ENCODE results near the gene PWWP2A. TPM values are rescaled to one million over a fixed set of nuclear protein-coding genes. Genes with fewer than 3 reads are reported as not detected.

The PWWP2A gene
- total and polyA plus RNA-seq, 2 donors (not counting 1 experiment from before 2014, with no cell fraction given): 10.4 to 17.0 TPM

DNA sequence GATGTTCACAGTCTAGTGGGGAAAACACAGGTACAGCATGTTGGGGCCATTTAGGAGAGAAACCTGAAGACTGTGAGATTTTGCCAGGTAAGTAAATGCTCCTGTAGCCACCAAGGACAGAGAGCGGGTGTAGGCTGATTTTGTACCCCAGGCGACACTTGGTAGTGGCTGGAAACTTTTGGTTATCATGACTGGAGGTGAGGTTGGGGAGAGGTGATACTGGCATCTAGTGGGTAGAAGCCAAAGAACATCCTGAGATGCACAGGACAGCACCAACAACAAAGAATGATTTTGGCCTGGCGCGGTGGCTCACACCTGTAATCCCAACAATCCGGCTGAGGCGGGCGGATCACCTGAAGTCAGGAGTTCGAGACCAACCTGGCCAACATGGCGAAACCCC is 38.8 kb upstream of the PWWP2A start:
- Histone ChIP-seq H3K9me3 (ENCODE audit: control insufficient read depth, insufficient read depth, low read depth, low read length) (no peaks in the 10 kb centered on the region), H3K4me3 (replicated peaks in 1 of 4; ENCODE audit: control extremely low read depth in 1 of 4, insufficient read depth in 1 of 4, low read depth in 3 of 4, low read length in 4 of 4) (no peak overlapping the region), H3K79me2 (ENCODE audit: control insufficient read depth, insufficient read depth, low read length) (no peaks in the 10 kb centered on the region), H3K27ac (ENCODE audit: insufficient read depth, low read length) (no peak overlapping the region), H3K4me2 (ENCODE audit: extremely low read depth, insufficient read depth, low read length) (no peak overlapping the region), H3K27me3 (ENCODE audit: control insufficient read depth, insufficient read depth, low read length) (no peaks in the 10 kb centered on the region), H4K20me1 (ENCODE audit: control insufficient read depth, extremely low read depth, insufficient read depth, low read length) (no peaks in the 10 kb centered on the region), H3K36me3 (ENCODE audit: control insufficient read depth, insufficient read depth, low read length) (no peaks in the 10 kb centered on the region), H3K4me1 (ENCODE audit: control insufficient read depth, extremely low read depth, insufficient read depth, low read length) (no peaks in the 10 kb centered on the region), H3K9ac (ENCODE audit: insufficient read depth, low read length) (no peak overlapping the region), H2AFZ (ENCODE audit: low read length) (no peak overlapping the region)
- no peak for DNase-seq (ENCODE audit: low read depth in 2 of 2)
- TF ChIP-seq, protein P1, sequence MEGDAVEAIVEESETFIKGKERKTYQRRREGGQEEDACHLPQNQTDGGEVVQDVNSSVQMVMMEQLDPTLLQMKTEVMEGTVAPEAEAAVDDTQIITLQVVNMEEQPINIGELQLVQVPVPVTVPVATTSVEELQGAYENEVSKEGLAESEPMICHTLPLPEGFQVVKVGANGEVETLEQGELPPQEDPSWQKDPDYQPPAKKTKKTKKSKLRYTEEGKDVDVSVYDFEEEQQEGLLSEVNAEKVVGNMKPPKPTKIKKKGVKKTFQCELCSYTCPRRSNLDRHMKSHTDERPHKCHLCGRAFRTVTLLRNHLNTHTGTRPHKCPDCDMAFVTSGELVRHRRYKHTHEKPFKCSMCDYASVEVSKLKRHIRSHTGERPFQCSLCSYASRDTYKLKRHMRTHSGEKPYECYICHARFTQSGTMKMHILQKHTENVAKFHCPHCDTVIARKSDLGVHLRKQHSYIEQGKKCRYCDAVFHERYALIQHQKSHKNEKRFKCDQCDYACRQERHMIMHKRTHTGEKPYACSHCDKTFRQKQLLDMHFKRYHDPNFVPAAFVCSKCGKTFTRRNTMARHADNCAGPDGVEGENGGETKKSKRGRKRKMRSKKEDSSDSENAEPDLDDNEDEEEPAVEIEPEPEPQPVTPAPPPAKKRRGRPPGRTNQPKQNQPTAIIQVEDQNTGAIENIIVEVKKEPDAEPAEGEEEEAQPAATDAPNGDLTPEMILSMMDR (conservative IDR thresholded peaks at IDR 0.05 in 1 of 2, IDR thresholded peaks at IDR 0.05 in 1 of 2; ENCODE audit: low read depth in 1 of 2, low read length in 2 of 2): no peak
- no peak for TF ChIP-seq EZH2 (IDR thresholded peaks at IDR 0.05; ENCODE audit: low read length, missing control alignments)

DNA sequence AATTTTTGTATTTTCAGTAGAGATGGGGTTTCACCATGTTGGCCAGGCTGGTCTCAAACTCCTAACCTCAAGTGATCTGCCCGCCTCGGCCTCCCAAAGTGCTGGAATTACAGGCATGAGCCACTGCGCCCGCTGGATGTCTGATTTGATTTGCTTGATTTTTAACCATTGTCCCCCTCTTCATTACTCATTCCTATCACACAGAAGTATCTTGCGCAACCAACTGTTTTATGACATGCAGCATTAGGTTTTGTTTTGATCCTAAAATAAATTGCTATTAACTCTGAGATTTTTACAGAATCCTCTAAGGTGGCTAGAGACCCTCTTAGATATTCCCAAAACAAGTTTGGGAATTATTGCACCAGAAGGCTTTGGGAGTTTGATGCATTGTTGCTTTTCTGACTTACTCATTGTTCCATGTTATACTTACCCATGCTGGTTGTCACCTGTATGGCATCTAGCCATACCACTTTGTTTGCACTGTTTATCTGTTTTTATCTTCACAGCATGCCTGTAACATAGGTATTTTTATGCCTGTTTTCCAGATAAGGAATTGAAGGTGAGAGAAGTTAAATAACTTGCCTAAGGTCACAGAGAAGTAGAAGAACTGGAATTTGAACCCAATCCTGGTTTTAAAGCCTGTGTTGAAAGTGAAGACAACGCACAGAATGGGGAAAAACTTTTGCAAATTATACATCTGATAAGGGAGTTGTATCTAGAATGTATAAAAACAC is 35.9 kb upstream of the PWWP2A start:
- Histone ChIP-seq H2AFZ (ENCODE audit: low read length) (no peak overlapping the region), H3K27ac (ENCODE audit: insufficient read depth, low read length) (no peak overlapping the region), H3K9me3 (ENCODE audit: control insufficient read depth, insufficient read depth, low read depth, low read length) (no peaks in the 10 kb centered on the region), H3K9ac (ENCODE audit: insufficient read depth, low read length) (no peak overlapping the region), H3K4me1 (ENCODE audit: control insufficient read depth, extremely low read depth, insufficient read depth, low read length) (no peaks in the 10 kb centered on the region), H3K36me3 (ENCODE audit: control insufficient read depth, insufficient read depth, low read length) (no peaks in the 10 kb centered on the region), H3K79me2 (ENCODE audit: control insufficient read depth, insufficient read depth, low read length) (no peaks in the 10 kb centered on the region), H4K20me1 (ENCODE audit: control insufficient read depth, extremely low read depth, insufficient read depth, low read length) (no peaks in the 10 kb centered on the region), H3K27me3 (ENCODE audit: control insufficient read depth, insufficient read depth, low read length) (no peaks in the 10 kb centered on the region), H3K4me3 (replicated peaks in 1 of 4; ENCODE audit: control extremely low read depth in 1 of 4, insufficient read depth in 1 of 4, low read depth in 3 of 4, low read length in 4 of 4) (no peak overlapping the region), H3K4me2 (ENCODE audit: extremely low read depth, insufficient read depth, low read length) (no peak overlapping the region)
- DNase-seq (ENCODE audit: low read depth in 2 of 2): peak in 1 of 2 donors; percentile 32
- TF ChIP-seq, protein P1 (conservative IDR thresholded peaks at IDR 0.05 in 1 of 2, IDR thresholded peaks at IDR 0.05 in 1 of 2; ENCODE audit: low read depth in 1 of 2, low read length in 2 of 2): no peak
- no peak for TF ChIP-seq EZH2 (IDR thresholded peaks at IDR 0.05; ENCODE audit: low read length, missing control alignments)

DNA sequence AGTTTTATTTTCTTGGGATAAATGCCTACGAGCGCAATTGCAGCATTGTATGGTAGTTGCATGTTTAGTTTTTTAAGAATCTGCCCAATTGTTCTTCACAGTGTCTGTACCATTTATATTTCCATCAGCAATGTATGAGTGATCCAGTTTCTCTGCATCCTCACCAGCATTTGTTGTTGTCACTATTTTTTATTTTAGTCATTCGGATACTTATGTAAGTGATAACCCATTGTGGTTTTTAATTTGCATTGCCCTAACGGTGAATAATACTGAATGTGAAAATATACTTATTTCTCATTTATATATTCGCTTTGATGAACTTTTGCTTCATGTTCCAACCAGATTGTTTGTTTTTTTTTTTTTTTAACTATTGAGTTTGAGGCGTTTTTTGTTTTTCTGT is 33.7 kb upstream of the PWWP2A start:
- Histone ChIP-seq H3K79me2 (ENCODE audit: control insufficient read depth, insufficient read depth, low read length) (no peaks in the 10 kb centered on the region), H3K9ac (ENCODE audit: insufficient read depth, low read length) (no peak overlapping the region), H3K4me3 (replicated peaks in 1 of 4; ENCODE audit: control extremely low read depth in 1 of 4, insufficient read depth in 1 of 4, low read depth in 3 of 4, low read length in 4 of 4) (no peak overlapping the region), H3K27me3 (ENCODE audit: control insufficient read depth, insufficient read depth, low read length) (no peaks in the 10 kb centered on the region), H2AFZ (ENCODE audit: low read length) (no peak overlapping the region), H4K20me1 (ENCODE audit: control insufficient read depth, extremely low read depth, insufficient read depth, low read length) (no peaks in the 10 kb centered on the region), H3K4me2 (ENCODE audit: extremely low read depth, insufficient read depth, low read length) (no peak overlapping the region), H3K27ac (ENCODE audit: insufficient read depth, low read length) (no peak overlapping the region), H3K4me1 (ENCODE audit: control insufficient read depth, extremely low read depth, insufficient read depth, low read length) (no peaks in the 10 kb centered on the region), H3K9me3 (ENCODE audit: control insufficient read depth, insufficient read depth, low read depth, low read length) (no peaks in the 10 kb centered on the region), H3K36me3 (ENCODE audit: control insufficient read depth, insufficient read depth, low read length) (no peaks in the 10 kb centered on the region)
- no peak for DNase-seq (ENCODE audit: low read depth in 2 of 2)
- TF ChIP-seq, protein P1 (conservative IDR thresholded peaks at IDR 0.05 in 1 of 2, IDR thresholded peaks at IDR 0.05 in 1 of 2; ENCODE audit: low read depth in 1 of 2, low read length in 2 of 2): no peak
- no peak for TF ChIP-seq EZH2 (IDR thresholded peaks at IDR 0.05; ENCODE audit: low read length, missing control alignments)

Data from fibroblast of lung (primary cell).